Measurements from ENCODE around the gene NKIRAS2.

NKIRAS2 gene

DNA sequence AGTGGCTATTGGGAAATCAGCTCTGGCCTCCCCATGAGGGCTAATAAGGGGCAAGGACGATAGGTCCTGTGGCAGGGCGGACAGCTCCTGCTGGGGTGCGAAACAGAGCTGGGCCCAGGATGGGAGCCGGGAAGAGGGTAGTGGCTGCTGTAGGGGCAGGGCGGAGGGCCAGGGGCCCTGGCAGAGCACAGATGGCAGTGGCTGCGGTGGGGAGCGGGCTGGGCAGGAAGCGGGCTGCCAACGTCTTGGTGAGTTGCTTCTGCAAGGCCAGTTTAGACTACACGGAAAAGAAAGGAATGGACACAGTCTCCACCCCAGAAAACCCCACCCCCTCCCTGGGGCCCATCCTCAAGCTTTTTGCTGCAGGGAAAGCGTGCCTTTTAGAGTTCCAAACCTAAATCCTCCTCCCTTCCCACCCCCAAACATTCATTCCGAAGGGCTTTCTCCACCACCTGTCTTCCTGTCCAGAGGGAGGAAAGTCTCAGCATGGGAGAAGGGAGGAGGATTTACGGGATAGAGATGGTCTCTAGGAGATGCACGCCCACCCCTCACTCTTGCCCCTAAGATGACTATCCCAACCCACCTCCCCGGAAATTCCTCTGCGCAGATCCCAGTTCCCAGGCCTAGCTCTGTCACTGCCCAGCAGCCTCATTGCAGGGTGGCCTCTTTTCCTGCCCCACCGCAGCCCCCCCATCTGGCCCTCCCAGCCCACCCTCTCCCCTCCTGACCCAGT is 7.1 kb downstream of the NKIRAS2 start:
- no peak for DNase-seq
- H3K27ac ChIP-seq: no peak overlapping the region
- H3K4me3 ChIP-seq (ENCODE audit: low read depth, low read length): no peak overlapping the region
- H3K27me3 ChIP-seq (replicated peaks): no peaks in the 10 kb centered on the region
- H3K36me3 ChIP-seq (replicated peaks): peaks cover 24% of the 10 kb centered on the region
- in situ Hi-C loops (cut with HindIII; ENCODE audit: low pct_ligation_motif_present, low sequenced_read_pairs): no loop called here
- TF ChIP-seq CTCF (IDR thresholded peaks at IDR 0.05; ENCODE audit: low read depth, low read length, missing control alignments): no peak

GRCh38 chr17:42027590-42027889 is 7.7 kb downstream of the NKIRAS2 start:
- Histone ChIP-seq H3K27me3 (replicated peaks) (no peaks in the 10 kb centered on the region), H3K36me3 (replicated peaks) (peaks cover 19% of the 10 kb centered on the region), H3K4me3 (ENCODE audit: low read depth, low read length) (no peak overlapping the region), H3K27ac (no peak overlapping the region)
- DNase-seq: no peak
- in situ Hi-C loops (cut with HindIII; ENCODE audit: low pct_ligation_motif_present, low sequenced_read_pairs): no loop called here
- TF ChIP-seq CTCF (IDR thresholded peaks at IDR 0.05; ENCODE audit: low read depth, low read length, missing control alignments): no peak

GRCh38 chr17:42027961-42028790 is 8.3 kb downstream of the NKIRAS2 start:
- in situ Hi-C loops (cut with HindIII; ENCODE audit: low pct_ligation_motif_present, low sequenced_read_pairs): no loop called here

DNA sequence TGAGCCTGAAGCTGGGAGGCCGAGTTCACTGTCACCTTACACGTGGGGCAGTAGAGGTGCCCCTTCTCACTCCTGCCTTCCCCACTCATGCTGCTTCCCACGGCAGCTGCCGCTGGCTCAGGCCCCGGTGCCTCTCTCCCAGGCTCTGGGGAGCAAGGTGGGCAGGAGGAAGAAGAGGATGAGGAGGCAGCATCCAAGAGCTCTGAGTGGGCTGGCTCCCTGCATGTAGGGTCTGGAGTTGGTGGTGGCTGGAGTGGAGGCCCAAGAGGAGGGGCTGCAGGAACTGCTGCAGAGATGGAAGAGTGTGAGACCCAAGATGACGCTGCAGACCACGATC is 8.9 kb downstream of the NKIRAS2 start:
- H3K27me3 ChIP-seq (replicated peaks): no peaks in the 10 kb centered on the region
- TF ChIP-seq CTCF (IDR thresholded peaks at IDR 0.05; ENCODE audit: low read depth, low read length, missing control alignments): no peak
- H3K4me3 ChIP-seq (ENCODE audit: low read depth, low read length): no peak overlapping the region
- in situ Hi-C loops (cut with HindIII; ENCODE audit: low pct_ligation_motif_present, low sequenced_read_pairs): no loop called here
- no peak overlapping the region for H3K27ac ChIP-seq
- peaks cover 7% of the 10 kb centered on the region for H3K36me3 ChIP-seq (replicated peaks)
- no peak for DNase-seq

More at GRCh38 chr17:42027961-42028790, 8.3 kb downstream of the NKIRAS2 start:
- H3K27ac ChIP-seq: no peak overlapping the region
- TF ChIP-seq CTCF (IDR thresholded peaks at IDR 0.05; ENCODE audit: low read depth, low read length, missing control alignments): peak; percentile 46
- DNase-seq: no peak
- peaks cover 13% of the 10 kb centered on the region for H3K36me3 ChIP-seq (replicated peaks)
- no peaks in the 10 kb centered on the region for H3K27me3 ChIP-seq (replicated peaks)
- no peak overlapping the region for H3K4me3 ChIP-seq (ENCODE audit: low read depth, low read length)

GRCh38 chr17:42031584-42031983 is 11.7 kb downstream of the NKIRAS2 start:
- Histone ChIP-seq H3K4me3 (ENCODE audit: low read depth, low read length) (no peak overlapping the region), H3K36me3 (replicated peaks) (no peaks in the 10 kb centered on the region), H3K27ac (no peak overlapping the region), H3K27me3 (replicated peaks) (no peaks in the 10 kb centered on the region)
- no peak for TF ChIP-seq CTCF (IDR thresholded peaks at IDR 0.05; ENCODE audit: low read depth, low read length, missing control alignments)
- no peak for DNase-seq
- in situ Hi-C loops (cut with HindIII; ENCODE audit: low pct_ligation_motif_present, low sequenced_read_pairs): no loop called here

Measured in brain microvascular endothelial cell (primary cell).